Smooth muscle cell of the coronary artery (primary cell): ENCODE measurements around the gene M1AP. TPM values are rescaled to one million over a fixed set of nuclear protein-coding genes. Genes with fewer than 3 reads are reported as not detected.

Experiments
- total RNA-seq: library from RNA; depleted of rRNA; stranded (reverse); fragments of >200 nt; gene quantifications from 2 replicates; pipeline ENCODE4 v1.2.3, GENCODE V29; 2014; ENCODE audit warnings: low replicate concordance

Gene M1AP
- 0.08 TPM in 1 of 2 replicates, not detected in the other for total RNA-seq

DNA sequence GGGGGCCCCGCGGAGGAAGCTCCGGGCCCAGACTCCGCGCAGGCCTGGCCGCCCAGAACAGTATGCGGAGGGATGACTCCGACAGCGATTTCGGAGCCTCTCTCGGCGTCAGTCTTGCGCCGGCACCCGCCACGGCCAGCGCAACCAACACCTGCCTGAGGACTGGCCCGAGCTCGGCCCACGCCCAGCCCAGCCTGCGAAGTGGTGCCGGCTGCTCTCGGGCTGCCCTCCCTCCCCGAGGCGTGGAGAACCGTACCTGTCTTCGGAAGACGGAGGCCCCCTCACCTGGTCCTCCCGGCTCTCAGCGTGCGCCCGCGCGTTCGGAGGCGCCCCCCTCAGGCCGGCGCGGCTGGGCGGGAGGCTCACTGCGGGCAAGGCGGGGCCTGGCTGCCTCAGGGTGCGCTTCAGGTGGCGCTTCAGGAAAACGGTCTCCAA lies at the start of gene M1AP:
Gene M1AP, minus strand, starts transcription at position 322 of the 435 bp plus-strand sequence. CDS start 8,055 bp downstream, outside the sequence.

DNA sequence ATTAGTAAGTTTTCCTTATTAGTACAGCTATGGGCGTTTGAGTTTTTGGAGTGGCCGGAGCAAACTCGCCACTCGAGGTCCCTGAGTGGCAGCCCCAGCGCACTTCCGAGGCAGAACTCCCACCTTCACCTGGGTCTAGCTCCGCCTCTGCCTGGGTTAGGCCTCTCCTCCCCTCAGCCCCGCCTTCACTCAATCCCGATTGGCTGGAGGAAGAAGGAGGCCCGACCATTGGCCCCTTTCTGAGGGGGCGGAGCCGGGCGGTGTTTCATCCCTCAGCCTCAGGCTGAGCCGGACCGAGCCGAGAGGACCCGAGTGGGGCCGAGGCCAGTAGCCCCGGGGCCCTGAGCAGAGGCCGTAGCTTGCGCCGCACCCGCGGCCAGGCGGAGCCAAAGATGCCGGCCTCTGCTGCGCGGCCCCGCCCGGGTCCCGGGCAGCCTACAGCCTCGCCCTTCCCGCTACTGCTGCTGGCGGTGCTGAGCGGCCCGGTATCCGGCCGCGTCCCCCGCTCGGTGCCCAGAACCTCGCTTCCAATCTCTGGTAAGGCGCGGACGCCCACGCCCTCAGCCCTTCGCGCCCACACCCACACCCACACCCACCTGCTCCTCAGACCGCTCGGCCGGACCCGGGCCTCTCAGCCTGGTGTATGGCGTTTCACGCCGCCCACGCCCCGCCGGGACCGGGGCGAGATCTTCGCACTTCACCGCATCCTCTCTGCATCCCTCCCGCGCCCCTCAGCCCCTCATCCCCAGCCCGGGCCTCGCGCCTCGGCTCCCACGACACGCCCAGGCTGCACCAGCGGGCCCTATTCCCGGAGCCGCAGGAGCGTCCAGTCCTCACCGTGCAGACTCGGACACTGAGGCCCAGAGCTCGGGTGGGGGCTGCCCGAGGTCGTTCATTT lies 6.1 kb upstream of the M1AP start, which contains the start of gene SEMA4F:
Gene SEMA4F, plus strand, starts transcription at position 263 of the 898 bp plus-strand sequence. Its CDS starts 130 bp downstream, at position 393.

DNA sequence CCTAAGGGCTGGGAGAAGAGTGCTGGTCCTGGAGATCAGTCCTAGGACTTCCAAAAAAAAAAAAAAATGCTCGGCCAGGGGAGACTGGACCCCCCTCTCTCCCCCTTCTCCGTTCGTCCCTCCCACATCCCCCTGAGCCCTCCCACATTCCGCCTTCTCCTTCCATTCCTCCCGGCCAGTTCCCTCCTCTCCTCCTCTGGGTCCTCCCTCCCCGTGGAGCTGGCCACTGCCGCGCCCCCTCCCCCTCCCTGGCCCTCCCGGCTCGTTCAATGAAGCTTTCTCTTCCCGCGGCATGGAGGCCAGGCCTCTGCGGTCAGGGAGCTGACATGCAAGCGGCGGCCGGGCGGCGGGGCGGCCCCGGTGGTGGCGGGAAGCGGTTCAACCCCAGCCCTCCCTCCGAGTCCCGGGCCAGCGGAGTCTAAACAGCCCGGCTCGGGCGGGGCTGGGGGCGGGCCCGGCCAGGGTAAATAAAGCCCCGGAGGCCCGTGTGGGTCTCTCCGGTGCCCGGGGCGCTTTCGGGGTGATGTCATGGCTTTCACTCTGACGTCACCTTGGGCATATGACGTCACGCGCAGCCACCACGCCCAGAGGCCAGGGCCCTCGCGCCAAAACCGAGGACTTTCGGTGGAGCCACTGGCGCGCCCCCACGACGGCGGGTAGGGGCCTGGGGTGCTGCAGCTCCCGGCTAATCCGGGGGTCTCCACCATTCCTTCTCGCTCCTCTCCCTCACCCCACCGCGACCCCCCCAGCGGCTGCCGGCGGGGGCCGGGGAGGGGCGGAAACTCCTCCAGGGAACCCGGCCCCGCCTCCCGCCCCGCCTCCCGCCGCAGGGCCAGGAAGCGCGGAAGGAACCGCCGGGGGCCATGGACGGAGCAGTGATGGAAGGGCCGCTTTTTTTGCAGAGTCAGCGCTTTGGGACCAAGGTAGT lies 94.0 kb downstream of the M1AP start, which contains the start of the genes DOK1 and LOXL3:
Gene DOK1, plus strand, starts transcription at position 829 of the 928 bp plus-strand sequence. Its CDS starts 35 bp downstream, at position 864.
Gene LOXL3, minus strand, starts transcription at position 51 of the 928 bp plus-strand sequence. CDS start 1,308 bp downstream, outside the sequence.

DNA sequence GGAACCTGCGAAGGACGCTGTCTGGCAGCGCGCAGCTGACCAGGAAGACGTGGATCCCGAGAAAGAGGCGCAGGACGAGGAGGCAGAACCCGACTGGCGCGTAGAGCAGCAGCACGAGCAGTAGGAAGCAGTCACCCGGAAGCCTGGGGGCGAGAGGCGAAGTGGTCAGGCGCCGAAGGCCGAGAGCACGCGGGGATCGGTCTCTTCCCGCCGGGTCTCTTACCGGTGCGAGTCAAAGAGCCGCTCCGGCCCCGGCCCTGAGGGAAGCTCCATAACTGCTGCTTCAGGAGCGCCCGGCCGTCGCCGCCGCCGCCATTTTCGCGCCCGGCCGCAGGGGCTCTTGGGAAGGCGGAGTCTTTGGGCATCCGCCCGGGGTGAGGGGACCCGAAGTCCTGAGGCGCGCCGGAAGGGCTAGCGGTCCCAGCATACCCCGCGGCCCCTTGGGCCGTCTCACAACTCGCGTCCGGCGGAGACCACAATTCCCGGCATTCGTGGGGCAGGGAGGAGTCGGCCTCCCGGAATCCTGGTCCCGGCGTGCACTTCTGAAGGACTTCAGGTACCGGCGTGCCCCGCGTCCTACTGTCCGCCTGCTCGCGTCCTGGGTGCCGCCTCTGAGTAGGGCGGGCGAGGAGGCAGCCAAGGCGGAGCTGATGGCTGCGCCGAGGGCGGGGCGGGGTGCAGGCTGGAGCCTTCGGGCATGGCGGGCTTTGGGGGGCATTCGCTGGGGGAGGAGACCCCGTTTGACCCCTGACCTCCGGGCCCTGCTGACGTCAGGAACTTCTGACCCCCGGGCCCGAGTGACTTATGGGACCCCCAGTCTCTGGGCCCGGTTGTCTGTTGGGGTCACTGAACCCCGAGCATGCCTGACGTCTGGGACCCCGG lies 118.5 kb downstream of the M1AP start, which contains the start of the genes AUP1 and HTRA2:
Gene AUP1, minus strand, starts transcription at position 350 of the 882 bp plus-strand sequence. Its CDS starts 77 bp downstream, at position 273.
Gene HTRA2, plus strand, starts transcription at position 577 of the 882 bp plus-strand sequence. Its CDS starts 74 bp downstream, at position 651.

GRCh38 chr2:74525717-74526648 lies 122.1 kb downstream of the M1AP start, which contains the start of gene DQX1:
Gene DQX1, minus strand, starts transcription at chr2:74526231. Its CDS starts 502 bp downstream, at chr2:74525729.

DNA sequence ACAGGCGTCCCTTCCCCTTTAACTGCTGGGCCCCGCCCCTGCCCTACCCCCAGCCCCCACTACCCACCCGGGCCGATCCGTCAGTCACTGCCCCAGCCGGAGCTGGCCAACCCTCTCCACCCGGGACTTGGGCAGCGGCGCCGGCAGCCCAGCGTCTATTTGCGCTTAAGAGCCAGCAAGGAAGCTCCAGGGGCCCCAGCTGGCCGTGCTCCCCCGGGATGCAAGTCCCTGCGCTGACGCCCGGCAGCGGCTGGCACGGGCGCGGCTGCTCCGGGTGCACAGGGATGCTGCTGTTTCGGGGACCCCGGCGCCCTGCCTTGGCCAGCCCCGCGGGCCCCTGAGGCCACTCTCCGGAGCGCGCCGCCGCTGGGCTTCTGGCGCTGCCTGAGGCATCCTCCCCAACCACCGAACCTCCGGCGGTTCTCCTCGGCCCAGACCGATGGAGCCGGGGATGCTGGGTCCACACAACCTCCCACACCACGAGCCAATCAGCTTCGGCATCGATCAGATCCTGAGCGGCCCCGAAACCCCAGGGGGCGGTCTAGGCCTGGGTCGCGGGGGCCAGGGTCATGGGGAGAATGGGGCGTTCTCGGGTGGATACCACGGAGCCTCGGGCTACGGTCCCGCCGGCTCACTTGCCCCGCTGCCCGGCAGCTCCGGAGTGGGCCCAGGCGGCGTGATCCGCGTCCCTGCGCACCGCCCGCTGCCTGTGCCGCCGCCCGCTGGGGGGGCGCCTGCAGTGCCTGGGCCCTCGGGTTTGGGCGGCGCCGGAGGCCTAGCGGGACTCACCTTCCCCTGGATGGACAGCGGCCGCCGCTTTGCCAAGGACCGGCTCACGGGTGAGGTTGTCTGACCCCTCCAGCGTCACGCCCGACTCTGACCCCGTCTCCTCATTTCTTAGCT lies 133.5 kb downstream of the M1AP start, which contains the start of gene TLX2:
Gene TLX2, plus strand, starts transcription at position 83 of the 903 bp plus-strand sequence. Its CDS starts 357 bp downstream, at position 440.

Other genes with a start within 250 kb of the M1AP start
- gene C2orf81, start 226.7 kb downstream of the M1AP start, total RNA-seq, result 0.59 and 0.98 TPM in 2 replicates
- gene WDR54, start 226.6 kb downstream of the M1AP start, total RNA-seq, result 31.8 and 40.5 TPM in 2 replicates
- 11.0 and 16.5 TPM in 2 replicates for gene RTKN, start 206.4 kb downstream of the M1AP start, total RNA-seq
- gene INO80B, start 193.2 kb downstream of the M1AP start, total RNA-seq, result 9.2 and 41.0 TPM in 2 replicates
- 68.7 and 75.7 TPM in 2 replicates for gene WBP1, start 189.9 kb downstream of the M1AP start, total RNA-seq
- 42.6 and 54.5 TPM in 2 replicates for gene MOGS, start 182.9 kb downstream of the M1AP start, total RNA-seq
- 54.0 and 95.4 TPM in 2 replicates for gene MRPL53, start 175.7 kb downstream of the M1AP start, total RNA-seq
- 14.8 and 20.5 TPM in 2 replicates for gene CCDC142, start 165.3 kb downstream of the M1AP start, total RNA-seq
- gene TTC31, start 165.2 kb downstream of the M1AP start, total RNA-seq, result 7.8 and 8.2 TPM in 2 replicates
- gene LBX2, start 148.7 kb downstream of the M1AP start, total RNA-seq, result 0.30 and 0.94 TPM in 2 replicates
- gene PCGF1, start 140.6 kb downstream of the M1AP start, total RNA-seq, result 21.1 and 36.6 TPM in 2 replicates
- not detected in 2 replicates for gene TLX2, start 133.9 kb downstream of the M1AP start, total RNA-seq
- not detected in 2 replicates for gene DQX1, start 122.1 kb downstream of the M1AP start, total RNA-seq
- gene AUP1, start 118.6 kb downstream of the M1AP start, total RNA-seq, result 78.0 and 99.1 TPM in 2 replicates
- gene HTRA2, start 118.4 kb downstream of the M1AP start, total RNA-seq, result 41.3 and 60.8 TPM in 2 replicates
- 25.5 and 62.8 TPM in 2 replicates for gene LOXL3, start 94.4 kb downstream of the M1AP start, total RNA-seq
- gene DOK1, start 93.6 kb downstream of the M1AP start, total RNA-seq, result 21.3 and 32.8 TPM in 2 replicates
- 5.5 and 5.6 TPM in 2 replicates for gene SEMA4F, start 5.9 kb upstream of the M1AP start, total RNA-seq
- 30.7 and 110 TPM in 2 replicates for gene HK2, start 185.8 kb upstream of the M1AP start, total RNA-seq